ENCODE results near the gene ZNF747.
A peak's percentile ranks its signal among the peaks of the same experiment; 100 is the strongest.
"Not testable (repeated sequence)": the region's sequence is repeated elsewhere in the genome, so short reads cannot be mapped to it uniquely, and the experiment has no call there.

The ZNF747 gene

DNA sequence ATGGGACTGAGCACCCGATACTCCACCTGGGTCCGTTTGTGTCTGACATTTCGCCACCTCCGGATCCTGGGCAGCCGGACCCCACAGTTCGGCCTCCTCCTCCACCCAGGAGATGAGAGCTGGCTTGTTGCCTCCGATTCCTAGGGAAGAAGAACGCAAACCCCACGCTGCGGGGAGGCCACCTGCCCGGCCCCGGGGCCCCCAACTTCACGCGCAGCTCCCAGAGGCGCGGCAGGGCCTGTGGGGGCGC lies 23.0 kb upstream of the ZNF747 start:
- no peak for DNase-seq

- no peak for DNase-seq
These were observed 21.4 kb upstream of the ZNF747 start for GRCh38 chr16:30556125-30556473.

DNA sequence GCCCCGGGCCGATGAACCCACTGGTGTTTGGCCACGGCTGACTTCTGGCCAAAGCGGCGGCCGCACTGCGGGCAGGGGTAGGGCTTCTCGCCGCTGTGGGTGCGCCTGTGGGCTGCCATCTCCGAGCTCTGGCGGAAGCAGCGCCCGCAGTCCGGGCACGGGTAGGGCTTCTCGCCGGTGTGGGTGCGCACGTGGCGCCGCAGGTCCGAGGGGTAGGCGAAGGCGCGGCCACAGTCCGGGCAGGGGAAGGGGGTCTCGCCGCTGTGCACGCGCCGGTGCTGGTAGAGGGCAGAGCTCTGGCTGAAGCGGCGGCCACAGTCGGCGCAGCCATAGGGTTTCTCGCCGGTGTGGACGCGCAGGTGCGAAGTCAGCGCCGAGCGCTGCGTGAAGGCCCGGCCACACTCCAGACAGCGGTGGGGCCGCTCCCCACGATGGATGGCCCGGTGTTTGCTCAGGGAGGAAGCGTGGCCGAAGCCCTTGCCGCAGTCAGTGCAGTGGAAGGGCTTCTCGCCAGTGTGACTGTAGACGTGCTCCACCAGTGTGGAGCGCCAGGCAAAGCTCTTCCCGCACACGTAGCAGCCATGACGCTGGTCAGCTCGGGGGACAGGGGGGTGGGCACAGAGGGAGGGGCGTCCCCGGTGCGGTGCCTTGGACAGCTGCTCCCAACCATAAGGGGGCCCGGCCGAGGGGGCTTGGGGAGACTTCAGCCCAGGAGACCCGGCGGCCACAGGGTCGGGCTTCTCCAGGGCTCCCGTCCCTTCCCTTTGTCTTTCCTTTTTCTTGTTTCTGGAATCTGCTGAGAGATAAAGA lies 20.9 kb upstream of the ZNF747 start:
- DNase-seq = no peak

DNA sequence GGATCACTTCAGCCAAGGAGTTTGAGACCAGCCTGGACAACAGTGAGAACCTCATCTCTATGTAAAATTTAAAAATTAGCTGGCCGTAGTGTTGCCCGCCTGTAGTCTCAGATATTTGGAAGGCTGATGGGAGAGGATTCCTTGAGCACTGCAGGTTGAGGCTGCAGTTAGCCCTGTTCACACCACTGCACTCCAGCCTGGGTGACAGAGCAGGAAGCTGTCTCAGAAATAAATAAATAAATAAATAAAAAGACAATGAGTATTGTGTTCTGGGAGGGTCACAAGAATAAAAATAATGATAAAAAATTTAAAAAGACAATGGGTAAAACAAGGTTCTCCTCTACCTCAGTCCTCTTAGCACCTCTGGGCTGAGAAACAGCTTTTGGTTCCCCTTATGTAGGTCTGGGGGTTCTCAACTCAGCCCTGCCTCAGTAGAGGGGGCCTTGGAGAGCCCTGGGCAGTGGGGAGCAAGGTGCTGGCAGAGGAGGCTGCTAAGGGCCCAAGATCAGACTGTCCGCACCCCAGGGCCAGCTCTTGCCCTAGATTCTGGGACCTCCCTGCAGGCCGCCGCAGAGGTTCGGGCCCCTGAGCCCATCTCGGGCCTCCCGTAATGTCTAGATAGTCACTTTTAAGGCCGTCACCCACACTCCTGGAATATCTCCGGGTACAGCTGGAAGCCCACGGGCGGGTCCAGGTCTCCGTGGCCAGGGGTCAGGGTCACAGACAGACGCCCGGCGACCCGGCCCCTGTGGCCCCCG lies 20.1 kb upstream of the ZNF747 start:
- no peak for DNase-seq

DNA sequence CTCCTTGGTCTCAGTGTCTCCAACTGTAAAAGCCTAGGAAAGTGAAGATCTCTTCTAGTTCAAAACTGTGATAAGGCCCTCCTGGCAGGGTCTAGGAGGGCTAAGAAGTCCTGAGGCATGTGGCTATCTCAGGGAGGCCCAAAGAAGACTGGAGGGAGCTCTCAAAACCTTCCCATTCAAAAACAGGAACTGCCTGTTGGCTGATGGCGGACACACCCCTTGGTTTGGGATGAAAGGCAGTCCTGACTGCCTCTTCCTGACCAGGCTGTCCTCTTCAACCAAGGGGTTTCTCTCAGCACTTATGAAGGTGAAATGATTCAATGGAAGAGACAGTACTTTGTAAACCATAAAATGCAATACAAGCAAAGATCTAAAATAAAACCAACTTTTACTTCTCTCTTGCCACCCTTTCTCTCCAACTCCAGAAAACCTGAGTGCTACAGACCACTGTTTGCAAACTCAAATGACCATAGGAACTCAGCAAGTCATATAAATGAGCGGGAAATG lies 18.8 kb upstream of the ZNF747 start:
- no peak for DNase-seq

- DNase-seq = no peak
These were observed 18.3 kb upstream of the ZNF747 start for GRCh38 chr16:30552956-30553355.

GRCh38 chr16:30551781-30552180 lies 17.1 kb upstream of the ZNF747 start:
- peak; percentile 72 to 75 for DNase-seq

GRCh38 chr16:30548416-30549253 lies 14.0 kb upstream of the ZNF747 start:
- DNase-seq = no peak

DNA sequence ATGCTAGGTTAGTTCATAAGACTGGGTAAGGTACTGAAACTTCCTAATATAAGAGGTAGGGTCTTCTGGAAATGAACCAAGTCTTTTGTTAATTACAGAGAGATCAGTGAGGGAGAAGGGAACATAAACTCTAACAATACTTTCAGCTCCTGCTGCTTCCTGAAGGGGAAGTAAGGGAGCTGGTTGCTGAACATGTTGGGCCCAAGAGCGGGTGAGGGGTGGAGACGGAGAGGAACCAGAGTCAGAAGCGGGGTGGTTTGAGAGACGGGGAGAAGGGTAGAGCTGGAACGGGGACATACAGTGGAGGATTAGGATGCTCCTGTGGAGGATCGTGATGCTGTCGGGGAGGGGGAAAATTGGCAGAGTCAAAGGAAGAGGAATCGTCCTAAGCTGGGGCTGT lies 11.5 kb upstream of the ZNF747 start:
- DNase-seq = no peak

GRCh38 chr16:30543067-30543466 lies 8.4 kb upstream of the ZNF747 start:
- DNase-seq = no peak

- no peak for DNase-seq
These were observed 7.1 kb upstream of the ZNF747 start for GRCh38 chr16:30541502-30542329.

GRCh38 chr16:30540916-30541464 lies 6.3 kb upstream of the ZNF747 start:
- DNase-seq = not testable (repeated sequence)

GRCh38 chr16:30539986-30540526 lies 5.4 kb upstream of the ZNF747 start:
- not testable (repeated sequence) for DNase-seq

DNA sequence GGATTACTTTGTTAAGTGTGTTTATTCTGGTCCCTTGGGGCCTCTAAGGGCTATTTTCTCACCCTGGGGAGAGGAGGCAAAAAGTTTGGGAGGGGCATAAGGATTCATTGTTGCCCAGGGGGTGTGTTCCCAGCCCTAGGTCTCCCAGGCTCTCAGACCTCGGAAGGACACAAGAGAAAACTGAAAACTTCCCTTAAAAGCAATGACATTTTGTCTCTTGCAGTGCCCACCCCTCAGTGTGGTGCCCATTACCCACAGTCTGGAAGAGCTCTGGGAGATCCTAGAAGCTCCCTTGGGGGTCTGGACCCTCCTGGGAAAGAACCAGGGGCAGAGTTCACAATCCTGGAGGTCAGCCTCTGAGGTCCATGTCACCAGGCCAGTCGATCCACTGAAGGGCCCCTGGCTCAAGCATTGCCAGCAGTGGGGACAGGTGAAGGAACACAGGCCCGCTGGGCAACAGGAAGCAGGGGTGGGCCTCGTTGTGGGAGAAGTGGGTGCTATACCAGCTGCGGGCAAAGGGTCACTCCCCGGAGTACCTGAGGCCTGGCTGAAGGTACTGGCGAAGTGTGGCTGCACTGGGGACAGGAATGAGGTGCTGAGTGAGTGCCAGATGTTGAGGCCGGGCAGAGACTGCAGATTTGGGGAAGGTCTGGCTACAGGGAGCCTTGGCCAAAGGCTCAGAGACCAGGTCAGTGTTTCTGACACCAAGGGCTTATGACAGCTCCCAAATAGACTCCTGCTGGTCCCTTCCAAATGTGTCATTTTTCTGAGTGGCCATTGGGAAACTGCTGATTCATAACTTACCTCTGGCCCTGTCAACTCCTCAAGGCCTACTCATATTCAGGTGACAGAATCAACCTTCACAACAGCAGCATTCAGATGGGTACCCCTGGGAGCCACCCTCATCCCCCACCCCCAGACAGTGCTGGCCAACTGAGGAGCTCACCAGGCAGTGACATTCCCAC lies 4.6 kb upstream of the ZNF747 start:
- no peak for DNase-seq

DNA sequence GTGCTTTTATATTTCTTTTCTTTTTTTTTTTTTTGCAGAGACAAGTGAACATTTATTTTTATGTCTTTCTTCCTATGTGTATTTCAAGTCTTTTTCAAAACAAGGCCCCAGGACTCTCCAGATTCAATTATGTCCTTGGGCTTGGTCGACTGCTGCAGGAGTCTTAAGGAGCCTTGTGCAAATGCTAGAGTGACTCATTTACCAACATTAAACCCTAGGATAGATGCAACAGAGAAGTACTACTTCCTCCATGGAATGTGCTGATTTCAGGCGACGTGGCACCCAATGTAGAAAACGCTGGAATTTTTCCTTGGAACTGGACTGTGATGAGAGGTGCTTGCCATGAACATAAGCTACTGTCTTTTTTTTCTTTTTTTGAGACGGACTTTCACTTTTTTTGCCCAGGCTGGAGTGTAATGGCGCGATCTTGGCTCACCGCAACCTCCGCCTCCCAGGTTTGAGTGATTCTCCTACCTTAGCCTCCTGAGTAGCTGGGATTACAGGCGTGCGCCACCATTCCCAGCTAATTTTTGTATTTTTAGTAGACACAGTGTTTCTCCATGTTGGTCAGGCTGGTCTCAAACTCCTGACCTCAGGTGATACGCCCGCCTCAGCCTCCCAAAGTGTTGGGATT lies 1.9 kb upstream of the ZNF747 start:
- not testable (repeated sequence) for DNase-seq

DNA sequence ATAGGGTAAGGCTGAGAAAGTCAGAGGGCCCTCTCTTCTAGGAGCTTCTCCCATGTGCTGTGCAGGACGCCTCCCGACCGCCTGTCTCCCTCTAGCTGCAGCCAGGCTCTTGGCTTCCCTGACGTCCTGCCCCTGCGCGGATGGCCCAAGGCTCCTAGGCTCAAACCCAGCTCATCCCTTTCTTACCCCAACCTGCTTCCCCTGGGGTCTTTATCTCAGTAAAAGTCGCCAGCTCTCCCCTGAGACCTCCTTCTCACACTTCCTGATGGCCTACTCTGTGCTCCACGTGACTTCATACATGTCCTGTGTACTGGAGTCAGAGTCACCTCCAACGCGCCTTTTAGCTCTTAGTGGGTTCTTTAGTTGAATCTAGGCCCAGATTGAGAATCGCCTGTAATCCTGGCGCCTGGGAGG lies 1.1 kb upstream of the ZNF747 start:
- peak; percentile 82 to 84 for DNase-seq

DNA sequence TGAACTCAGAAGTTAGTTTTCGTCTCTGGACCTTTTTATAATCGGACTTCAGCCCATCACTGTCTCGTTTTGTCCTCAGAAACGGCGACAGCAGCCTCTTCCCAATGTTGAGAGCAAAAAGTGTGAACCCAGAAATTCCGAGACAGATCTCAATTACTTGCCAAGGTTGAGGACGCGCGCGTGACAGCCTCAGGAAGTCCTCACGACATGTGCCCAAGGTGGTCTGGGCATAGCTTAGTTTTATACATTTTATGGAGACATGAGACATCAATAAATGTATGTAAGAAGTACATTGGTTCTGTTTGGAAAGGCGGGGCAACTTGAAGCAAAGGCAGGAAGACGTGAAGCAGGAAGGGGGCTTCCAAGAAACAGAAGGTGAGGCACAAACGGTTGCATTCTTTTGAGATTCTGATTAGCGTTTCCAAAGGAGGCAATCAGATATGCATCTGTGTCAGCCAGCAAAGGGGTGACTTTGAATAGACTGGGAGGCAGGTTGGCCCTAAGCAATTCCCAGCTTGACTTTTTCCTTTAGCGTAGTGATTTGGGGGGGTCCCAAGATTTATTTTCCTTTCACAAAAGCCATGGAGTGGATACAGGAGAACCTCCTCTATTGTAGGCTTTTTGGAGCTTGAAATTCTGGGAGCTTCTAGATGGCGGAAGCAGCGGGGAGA lies 583 bp upstream of the ZNF747 start:
- DNase-seq = no peak

DNA sequence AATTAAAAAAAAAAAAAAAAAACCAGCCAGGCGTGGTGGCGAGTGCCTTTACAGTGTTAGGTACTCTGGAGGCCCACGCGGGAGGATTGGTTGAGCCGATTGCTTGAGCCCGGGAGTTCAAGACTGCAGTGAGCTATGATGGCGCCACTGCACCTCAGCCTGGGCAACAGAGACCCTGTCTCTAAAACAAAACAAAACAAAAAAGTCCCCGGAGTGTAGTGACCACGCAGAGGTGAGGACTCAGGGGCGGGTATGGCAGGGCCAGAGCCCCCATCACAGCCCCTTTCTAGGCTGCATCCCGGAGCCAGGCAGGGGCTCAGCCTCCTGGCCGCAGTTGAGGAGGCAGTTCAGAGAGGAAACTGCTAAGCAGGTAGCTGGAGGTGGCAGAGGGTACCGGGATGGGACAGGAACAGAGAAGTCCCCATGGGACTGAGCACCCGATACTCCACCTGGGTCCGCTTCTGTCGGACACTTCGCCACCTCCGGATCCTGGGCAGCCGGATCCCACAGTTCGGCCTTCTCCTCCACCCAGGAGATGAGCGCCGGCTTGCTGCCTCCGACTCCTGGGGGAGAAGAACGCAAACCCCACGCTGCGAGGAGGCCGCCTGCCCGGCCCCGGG lies 800 bp downstream of the ZNF747 start:
- peak in 1 of 2 experiments; percentile 59 for DNase-seq

GRCh38 chr16:30533146-30533522 lies 1.5 kb downstream of the ZNF747 start:
- DNase-seq = no peak

Data from activated T-cell treated with anti-CD3 and anti-CD28 coated beads, Interleukin-2, amount 50 U/mL, for 48 hours (primary cell).